B cell (primary cell): ENCODE data around the gene DPP10.

ENCODE experiments used
- EZH2 ChIP-seq: IDR thresholded peaks from 2 replicates; pipeline ENCODE4 v1.6.1; 2012; ENCODE audit warnings: borderline replicate concordance, low read depth, mild to moderate bottlenecking, moderate library complexity, low read length; ENCODE audit not compliant: insufficient read depth, poor library complexity, severe bottlenecking
- TF ChIP-seq, protein P1 (sequence below): fragments of 200-600 bp; IDR thresholded peaks from one replicate; pipeline ENCODE4 v1.8.0; 2022; ENCODE audit warnings: antibody characterized with exemption, mild to moderate bottlenecking

DNA sequence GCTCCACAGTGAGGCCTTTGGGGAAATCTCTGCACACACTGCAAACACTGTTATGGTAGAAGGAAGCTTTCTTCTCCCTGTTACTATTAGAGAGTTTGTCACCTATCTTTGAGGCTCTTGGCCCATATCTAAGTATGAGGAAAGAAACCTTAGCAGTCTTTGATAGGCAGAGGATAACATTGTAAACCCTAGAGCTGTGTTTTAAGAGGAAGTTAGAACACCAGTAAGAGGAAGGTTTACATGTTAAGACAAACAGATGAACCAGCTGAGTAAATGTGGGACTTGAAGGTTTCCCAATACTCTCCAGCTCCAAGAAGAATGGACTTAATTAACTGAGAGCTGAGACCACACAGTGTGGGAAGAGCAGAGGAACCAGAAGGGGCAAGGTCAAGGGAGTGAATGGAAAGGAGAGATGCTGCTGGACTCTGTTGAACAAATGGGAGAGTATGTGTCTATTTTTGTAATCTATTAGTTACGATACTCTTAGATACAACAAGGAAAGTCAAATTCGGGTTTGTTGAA is 257.0 kb downstream of the DPP10 start:
- TF ChIP-seq, protein P1, sequence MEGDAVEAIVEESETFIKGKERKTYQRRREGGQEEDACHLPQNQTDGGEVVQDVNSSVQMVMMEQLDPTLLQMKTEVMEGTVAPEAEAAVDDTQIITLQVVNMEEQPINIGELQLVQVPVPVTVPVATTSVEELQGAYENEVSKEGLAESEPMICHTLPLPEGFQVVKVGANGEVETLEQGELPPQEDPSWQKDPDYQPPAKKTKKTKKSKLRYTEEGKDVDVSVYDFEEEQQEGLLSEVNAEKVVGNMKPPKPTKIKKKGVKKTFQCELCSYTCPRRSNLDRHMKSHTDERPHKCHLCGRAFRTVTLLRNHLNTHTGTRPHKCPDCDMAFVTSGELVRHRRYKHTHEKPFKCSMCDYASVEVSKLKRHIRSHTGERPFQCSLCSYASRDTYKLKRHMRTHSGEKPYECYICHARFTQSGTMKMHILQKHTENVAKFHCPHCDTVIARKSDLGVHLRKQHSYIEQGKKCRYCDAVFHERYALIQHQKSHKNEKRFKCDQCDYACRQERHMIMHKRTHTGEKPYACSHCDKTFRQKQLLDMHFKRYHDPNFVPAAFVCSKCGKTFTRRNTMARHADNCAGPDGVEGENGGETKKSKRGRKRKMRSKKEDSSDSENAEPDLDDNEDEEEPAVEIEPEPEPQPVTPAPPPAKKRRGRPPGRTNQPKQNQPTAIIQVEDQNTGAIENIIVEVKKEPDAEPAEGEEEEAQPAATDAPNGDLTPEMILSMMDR, result no peak
- no peak for TF ChIP-seq EZH2
